Prostate gland (tissue), 2 donors: ENCODE measurements around the gene CSF2RB. TPM values are rescaled to one million over a fixed set of nuclear protein-coding genes. Genes with fewer than 3 reads are reported as not detected.

Source experiments
- DNase-seq: peaks from one replicate; pipeline ENCODE4 v3.0.0-alpha.2; 2019; ENCODE audit warnings: low spot score
- H3K27ac ChIP-seq, 2 donors: fragments of 200-600 bp; sonication (generic); 2 replicates each; pipeline ENCODE4 v1.5.1; 2017 to 2019
- H3K27me3 ChIP-seq: fragments of 200-600 bp; sonication (generic); replicated peaks from 2 replicates; pipeline ENCODE4 v1.5.1; 2019; ENCODE audit not compliant: insufficient read depth
- H3K36me3 ChIP-seq, 2 donors: fragments of 200-600 bp; sonication (generic); 1 replicate in 1 of 2; 2 replicates in 1 of 2; pipeline versions ENCODE4 v1.5.1 to v1.8.1; 2017 to 2019
- H3K4me1 ChIP-seq: fragments of 200-600 bp; sonication (generic); replicated peaks from 2 replicates; pipeline ENCODE4 v1.5.1; 2019
- H3K4me3 ChIP-seq, 2 donors: fragments of 200-600 bp; sonication (generic); 2 replicates each; pipeline ENCODE4 v1.5.1; 2017 to 2019
- H3K9me3 ChIP-seq: fragments of 200-600 bp; sonication (generic); 2 replicates; pipeline ENCODE4 v1.5.1; 2017
- POLR2A ChIP-seq: fragments of 450-650 bp; IDR thresholded peaks from one replicate; pipeline ENCODE4 v1.6.1; 2016; ENCODE audit warnings: antibody characterized with exemption, mild to moderate bottlenecking
- POLR2AphosphoS5 ChIP-seq: sonication (generic); formaldehyde crosslinking; IDR thresholded peaks from one replicate; pipeline ENCODE4 v1.6.1; 2017; ENCODE audit warnings: antibody characterized with exemption
- WGBS: methylation state at CpG from one replicate; pipeline ENCODE4 v1.1.5; 2018; 5-methylcytosine and 5-hydroxymethylcytosine counted together
- intact Hi-C: fragments of 100-400 bp; cut with DNase I; formaldehyde crosslinking; loops from one replicate; pipeline ENCODE4 v1.14.2; 2022
- total RNA-seq, 2 donors: library from RNA; depleted of rRNA; stranded (reverse); fragments of >200 nt; gene quantifications; one replicate each; pipeline ENCODE4 v1.1.0, GENCODE V29; 2016
- TF ChIP-seq, protein P1 (sequence below), 4 experiments: fragments of 200-600 bp in 2 of 4; fragments of 450-650 bp in 2 of 4; sonication (generic) in 2 of 4; IDR thresholded peaks; 1 replicate in 3 of 4; 2 replicates in 1 of 4; pipeline ENCODE4 v1.5.1; 2016 to 2019; ENCODE audit warnings: antibody characterized with exemption in 4 of 4, mild to moderate bottlenecking in 2 of 4, moderate library complexity in 2 of 4

CSF2RB gene
- total RNA-seq, 2 donors from 2014 or later: 1.1 to 3.2 TPM

DNA sequence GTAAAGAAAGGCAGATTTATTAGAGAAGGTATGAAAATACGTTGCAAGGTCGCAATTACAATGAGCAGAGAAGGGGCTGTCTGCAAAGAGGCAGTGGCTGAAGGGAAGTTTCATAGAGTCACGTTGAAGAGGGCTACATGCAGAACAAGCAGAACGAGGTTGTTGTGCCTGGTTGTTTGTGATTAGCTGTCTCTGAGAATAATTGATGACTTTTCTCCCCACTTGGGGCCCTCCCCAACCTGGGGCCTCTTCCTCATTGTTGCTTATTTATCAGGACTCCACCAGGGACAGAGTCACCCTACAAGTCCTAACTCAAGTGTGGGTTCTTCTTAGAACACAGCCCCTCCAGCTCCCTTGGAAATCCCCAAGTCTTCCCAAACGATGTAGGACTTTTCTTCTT lies 29.1 kb downstream of the CSF2RB start:
- Histone ChIP-seq H3K36me3 (no peaks in the 10 kb centered on the region), H3K9me3 (no peaks in the 10 kb centered on the region), H3K4me1 (no peaks in the 10 kb centered on the region), H3K27me3 (no peaks in the 10 kb centered on the region), H3K4me3 (no peak overlapping the region), H3K27ac (no peak overlapping the region)
- WGBS: 52% methylated on average over 5 of the region's 5 CpGs
- TF ChIP-seq POLR2AphosphoS5 (no peak), POLR2A (no peak)
- TF ChIP-seq, protein P1, sequence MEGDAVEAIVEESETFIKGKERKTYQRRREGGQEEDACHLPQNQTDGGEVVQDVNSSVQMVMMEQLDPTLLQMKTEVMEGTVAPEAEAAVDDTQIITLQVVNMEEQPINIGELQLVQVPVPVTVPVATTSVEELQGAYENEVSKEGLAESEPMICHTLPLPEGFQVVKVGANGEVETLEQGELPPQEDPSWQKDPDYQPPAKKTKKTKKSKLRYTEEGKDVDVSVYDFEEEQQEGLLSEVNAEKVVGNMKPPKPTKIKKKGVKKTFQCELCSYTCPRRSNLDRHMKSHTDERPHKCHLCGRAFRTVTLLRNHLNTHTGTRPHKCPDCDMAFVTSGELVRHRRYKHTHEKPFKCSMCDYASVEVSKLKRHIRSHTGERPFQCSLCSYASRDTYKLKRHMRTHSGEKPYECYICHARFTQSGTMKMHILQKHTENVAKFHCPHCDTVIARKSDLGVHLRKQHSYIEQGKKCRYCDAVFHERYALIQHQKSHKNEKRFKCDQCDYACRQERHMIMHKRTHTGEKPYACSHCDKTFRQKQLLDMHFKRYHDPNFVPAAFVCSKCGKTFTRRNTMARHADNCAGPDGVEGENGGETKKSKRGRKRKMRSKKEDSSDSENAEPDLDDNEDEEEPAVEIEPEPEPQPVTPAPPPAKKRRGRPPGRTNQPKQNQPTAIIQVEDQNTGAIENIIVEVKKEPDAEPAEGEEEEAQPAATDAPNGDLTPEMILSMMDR (IDR thresholded peaks at IDR 0.05): no peak
- no peak for DNase-seq
- intact Hi-C loops: no loop called here

DNA sequence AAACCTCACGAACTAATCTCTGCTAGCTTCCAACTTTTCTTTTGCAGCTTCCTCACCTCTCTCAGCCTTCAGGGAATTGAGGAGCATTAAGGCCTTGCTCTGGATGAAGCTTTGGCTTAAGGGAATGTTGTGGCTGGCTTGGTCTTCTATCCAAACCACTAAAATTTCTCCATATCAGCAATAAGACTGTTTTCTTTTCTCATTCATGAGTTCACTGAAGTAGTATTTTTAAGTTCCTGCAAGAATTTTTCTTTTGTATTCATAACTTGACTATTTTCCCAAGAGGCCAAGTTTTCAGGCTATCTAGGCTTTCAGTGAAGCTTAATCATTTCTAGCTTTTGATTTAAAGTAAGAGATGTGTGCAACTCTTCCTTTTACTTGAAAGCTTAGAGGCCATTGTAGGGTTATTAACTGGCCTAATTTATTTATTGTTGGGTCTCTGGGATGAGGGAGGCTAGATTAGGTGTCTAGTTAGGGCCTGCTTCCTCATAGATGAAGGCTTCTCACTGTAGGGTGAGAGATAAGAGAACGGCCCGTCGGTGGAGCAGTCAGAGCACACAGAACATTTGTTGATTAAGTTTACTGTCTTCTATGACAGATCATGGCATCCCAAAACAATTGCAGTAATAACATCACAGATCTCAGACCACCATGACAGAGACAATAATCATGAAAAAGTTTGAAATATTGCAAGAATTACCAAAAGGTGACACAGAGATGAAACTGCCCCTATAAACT lies 33.2 kb downstream of the CSF2RB start:
- TF ChIP-seq POLR2AphosphoS5 (no peak), POLR2A (no peak)
- TF ChIP-seq, protein P1 (IDR thresholded peaks at IDR 0.05): no peak
- no peaks in the 10 kb centered on the region for H3K4me1 ChIP-seq
- H3K4me3 ChIP-seq: no peak overlapping the region
- DNase-seq: no peak
- H3K9me3 ChIP-seq: no peaks in the 10 kb centered on the region
- WGBS: 73% methylated on average over 4 of the region's 4 CpGs
- no peak overlapping the region for H3K27ac ChIP-seq
- intact Hi-C loops: no loop called here
- no peaks in the 10 kb centered on the region for H3K36me3 ChIP-seq
- no peaks in the 10 kb centered on the region for H3K27me3 ChIP-seq

DNA sequence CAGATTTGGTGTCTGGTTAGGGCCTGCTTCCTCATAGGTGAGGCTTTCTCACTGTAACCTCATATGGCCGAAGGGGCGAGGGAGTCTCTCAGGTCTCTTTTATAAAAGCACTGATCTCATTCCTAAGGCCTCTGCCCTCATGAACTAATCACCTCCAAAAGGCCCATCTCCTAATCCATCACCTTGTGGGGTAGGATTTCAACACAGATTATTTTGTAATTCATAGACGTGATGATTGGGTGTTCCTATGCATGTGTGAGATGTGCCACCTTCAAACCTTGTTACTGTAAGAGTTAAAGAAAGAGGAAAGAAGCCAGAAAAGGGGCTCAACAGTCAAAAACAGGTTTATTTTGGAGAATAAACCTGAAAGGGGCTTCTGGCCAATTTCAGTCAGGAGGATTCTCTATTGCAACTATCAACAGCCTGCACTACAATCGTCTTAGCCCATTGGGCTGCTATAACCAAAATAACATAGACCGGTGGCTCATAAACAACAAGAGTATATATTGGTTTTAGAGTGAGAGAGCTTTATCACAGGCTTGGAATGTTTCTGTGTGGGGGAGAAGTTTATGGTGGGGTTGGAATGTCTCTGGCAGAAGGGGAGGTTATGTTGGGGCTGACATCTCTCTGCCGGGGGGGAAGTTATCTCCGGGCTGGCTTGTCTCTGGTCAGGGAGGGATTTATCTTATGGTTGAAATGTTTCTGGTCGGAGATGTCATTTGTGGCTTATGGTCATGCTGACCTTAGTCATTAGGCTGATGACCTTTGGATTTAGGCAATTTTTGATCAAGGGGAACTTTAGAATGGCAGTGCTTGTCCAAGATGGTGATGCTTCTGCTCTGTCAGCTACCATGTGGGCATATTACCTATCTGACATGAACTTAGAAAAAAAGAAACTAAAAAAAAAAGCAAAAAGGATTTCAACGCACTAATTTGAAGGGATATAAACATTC lies 35.1 kb downstream of the CSF2RB start:
- intact Hi-C loops: no loop called here
- no peak for DNase-seq
- no peaks in the 10 kb centered on the region for H3K9me3 ChIP-seq
- no peak for TF ChIP-seq POLR2AphosphoS5
- H3K27ac ChIP-seq: no peak overlapping the region
- 61% methylated on average over 9 of the region's 9 CpGs for WGBS
- no peaks in the 10 kb centered on the region for H3K36me3 ChIP-seq
- no peaks in the 10 kb centered on the region for H3K27me3 ChIP-seq
- H3K4me3 ChIP-seq: no peak overlapping the region
- H3K4me1 ChIP-seq: no peaks in the 10 kb centered on the region

DNA sequence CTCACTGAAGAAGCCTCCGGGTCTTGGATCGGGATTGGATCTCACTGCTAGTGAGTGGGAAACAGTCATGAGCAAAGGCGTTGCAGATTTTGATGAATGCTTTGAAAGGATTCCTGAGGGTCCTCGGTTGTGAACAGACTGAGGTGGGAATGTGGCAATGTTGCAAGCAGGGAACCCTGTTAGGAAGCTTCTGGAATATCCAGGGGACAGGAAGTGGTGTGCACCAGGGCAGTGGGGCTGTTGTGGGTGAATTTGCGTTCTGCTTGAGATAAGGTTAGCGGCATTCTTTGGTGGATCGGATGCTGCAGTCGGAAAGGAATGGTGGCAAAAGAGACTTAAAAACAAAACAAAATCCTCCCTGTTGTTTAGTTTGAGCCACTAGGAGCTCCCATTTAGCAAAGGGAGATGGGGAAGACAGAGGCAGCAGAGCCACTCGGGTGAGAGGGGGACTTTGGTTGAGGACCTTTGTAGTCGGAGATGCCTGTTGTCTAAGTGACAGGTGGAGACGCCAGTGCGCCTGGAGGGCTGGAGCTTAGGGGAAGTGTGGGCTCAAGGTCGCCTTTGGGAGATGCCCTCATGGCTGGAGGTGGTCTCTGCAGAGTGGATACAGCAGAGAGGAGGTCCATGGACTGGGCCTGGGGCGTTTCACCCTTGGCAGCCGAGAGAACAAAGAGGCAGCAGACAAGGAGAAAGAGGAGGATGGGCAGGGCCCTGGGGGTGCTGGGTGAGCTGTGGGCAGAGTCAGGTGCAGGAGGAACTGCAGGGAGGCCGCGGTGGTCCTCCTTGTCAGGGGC lies 37.6 kb downstream of the CSF2RB start:
- H3K27ac ChIP-seq: no peak overlapping the region
- no peaks in the 10 kb centered on the region for H3K4me1 ChIP-seq
- no peaks in the 10 kb centered on the region for H3K9me3 ChIP-seq
- WGBS: 86% methylated on average over 17 of the region's 17 CpGs
- no peaks in the 10 kb centered on the region for H3K27me3 ChIP-seq
- no peak for DNase-seq
- intact Hi-C loops: no loop called here
- TF ChIP-seq, protein P1 (IDR thresholded peaks at IDR 0.05): no peak
- TF ChIP-seq POLR2AphosphoS5 (no peak), POLR2A (no peak)
- H3K4me3 ChIP-seq: no peak overlapping the region
- no peaks in the 10 kb centered on the region for H3K36me3 ChIP-seq

DNA sequence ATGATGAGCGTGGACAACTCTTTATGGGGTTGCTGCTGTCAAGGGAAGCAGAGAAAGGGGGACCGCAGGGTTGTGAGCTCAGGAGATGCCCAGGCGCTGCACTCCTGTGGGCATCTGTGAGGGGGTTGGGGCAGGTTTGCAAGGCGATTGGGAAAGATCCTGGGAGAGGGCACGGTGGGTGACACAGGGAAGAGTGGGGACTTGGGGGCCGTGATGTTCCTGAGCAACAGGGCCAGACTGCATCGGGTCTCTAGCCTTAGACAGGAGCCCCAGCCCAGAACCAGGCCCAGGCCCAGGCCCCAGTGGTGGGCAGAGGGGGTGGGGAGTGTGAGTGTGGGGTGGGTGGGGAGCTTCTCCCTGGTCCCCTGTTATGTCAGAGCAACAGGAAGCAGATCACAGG lies 38.3 kb downstream of the CSF2RB start:
- Histone ChIP-seq H3K4me1 (no peaks in the 10 kb centered on the region), H3K36me3 (no peaks in the 10 kb centered on the region), H3K4me3 (no peak overlapping the region), H3K27ac (no peak overlapping the region), H3K27me3 (no peaks in the 10 kb centered on the region), H3K9me3 (no peaks in the 10 kb centered on the region)
- intact Hi-C loops: no loop called here
- 94% methylated on average over 7 of the region's 7 CpGs for WGBS
- DNase-seq: no peak
- no peak for TF ChIP-seq POLR2A
